Suprapubic skin (tissue), 4 donors: Measurements from ENCODE around the gene SERPINA9. TPM values are rescaled to one million over a fixed set of nuclear protein-coding genes. Genes with fewer than 3 reads are reported as not detected.

ENCODE experiments used
- DNase-seq, 2 donors: peaks; one replicate each; pipeline ENCODE4 v3.0.0-alpha.2; 2019; ENCODE audit warnings: low spot score in 2 of 2
- H3K27ac ChIP-seq: fragments of 200-600 bp; sonication (generic); one replicate; pipeline ENCODE4 v1.5.1; 2019
- H3K27me3 ChIP-seq: fragments of 200-600 bp; sonication (generic); one replicate; pipeline ENCODE4 v1.5.1; 2019
- H3K36me3 ChIP-seq: fragments of 200-600 bp; sonication (generic); one replicate; pipeline ENCODE4 v1.5.1; 2019
- H3K4me1 ChIP-seq: fragments of 200-600 bp; sonication (generic); one replicate; pipeline ENCODE4 v1.5.1; 2019
- H3K4me3 ChIP-seq: fragments of 200-600 bp; sonication (generic); one replicate; pipeline ENCODE4 v1.5.1; 2019; ENCODE audit warnings: mild to moderate bottlenecking
- H3K9me3 ChIP-seq: fragments of 200-600 bp; sonication (generic); one replicate; pipeline ENCODE4 v1.5.1; 2019
- CTCF ChIP-seq, 2 donors: fragments of 200-600 bp in 1 of 2; fragments of 450-650 bp in 1 of 2; sonication (generic) in 1 of 2; IDR thresholded peaks; one replicate each; pipeline ENCODE4 v1.5.1; 2016 to 2019; ENCODE audit warnings: antibody characterized with exemption in 2 of 2, mild to moderate bottlenecking in 1 of 2, moderate library complexity in 1 of 2
- EP300 ChIP-seq: sonication (generic); formaldehyde crosslinking; IDR thresholded peaks from one replicate; pipeline ENCODE4 v1.6.1; 2017; ENCODE audit warnings: antibody characterized with exemption
- POLR2A ChIP-seq, 2 donors: fragments of 450-650 bp; IDR thresholded peaks; one replicate each; pipeline ENCODE4 v1.6.1; 2017; ENCODE audit warnings: antibody characterized with exemption in 2 of 2, mild to moderate bottlenecking in 2 of 2, moderate library complexity in 2 of 2
- POLR2AphosphoS5 ChIP-seq, 3 donors: sonication (generic); formaldehyde crosslinking; IDR thresholded peaks; one replicate each; pipeline ENCODE4 v1.6.1; 2017; ENCODE audit warnings: antibody characterized with exemption in 3 of 3
- WGBS: methylation state at CpG from one replicate; pipeline ENCODE4 v1.1.5; 2018; 5-methylcytosine and 5-hydroxymethylcytosine counted together
- total RNA-seq, 4 donors: library from RNA; depleted of rRNA; stranded (reverse); fragments of >200 nt; gene quantifications; one replicate each; pipeline ENCODE4 v1.1.0, GENCODE V29; 2016

The SERPINA9 gene
- total RNA-seq, 4 donors from 2014 or later, result 1.8 to 11.0 (median 6.2) TPM

- no peaks in the 10 kb centered on the region for H3K36me3 ChIP-seq
- H3K27ac ChIP-seq, result no peak overlapping the region
- no peak overlapping the region for H3K4me3 ChIP-seq
- H3K27me3 ChIP-seq, result no peaks in the 10 kb centered on the region
- DNase-seq, result no peak
- H3K9me3 ChIP-seq, result peaks cover 10% of the 10 kb centered on the region
- WGBS, result 63% methylated on average over 4 of the region's 5 CpGs
- no peak for TF ChIP-seq EP300
- TF ChIP-seq CTCF (IDR thresholded peaks at IDR 0.05), result no peak
- no peak for TF ChIP-seq POLR2AphosphoS5 (IDR thresholded peaks at IDR 0.05)
- TF ChIP-seq POLR2A (IDR thresholded peaks at IDR 0.05), result no peak
- H3K4me1 ChIP-seq, result peaks cover 8% of the 10 kb centered on the region
These were observed 5.6 kb upstream of the SERPINA9 start for GRCh38 chr14:94481468-94482131.

GRCh38 chr14:94480809-94481208 is 4.8 kb upstream of the SERPINA9 start:
- no peaks in the 10 kb centered on the region for H3K27me3 ChIP-seq
- DNase-seq, result peak in 1 of 2 donors; percentile 4
- WGBS, result 21% methylated on average over 2 of the region's 2 CpGs
- H3K36me3 ChIP-seq, result no peaks in the 10 kb centered on the region
- H3K4me1 ChIP-seq, result peaks cover under 1% of the 10 kb centered on the region
- TF ChIP-seq CTCF (IDR thresholded peaks at IDR 0.05) (no peak), POLR2A (IDR thresholded peaks at IDR 0.05) (no peak), POLR2AphosphoS5 (IDR thresholded peaks at IDR 0.05) (no peak), EP300 (no peak)
- H3K27ac ChIP-seq, result no peak overlapping the region
- no peak overlapping the region for H3K4me3 ChIP-seq
- peaks cover 10% of the 10 kb centered on the region for H3K9me3 ChIP-seq

GRCh38 chr14:94478420-94478819 is 2.4 kb upstream of the SERPINA9 start:
- H3K4me1 ChIP-seq, result no peaks in the 10 kb centered on the region
- no peaks in the 10 kb centered on the region for H3K27me3 ChIP-seq
- no peak overlapping the region for H3K4me3 ChIP-seq
- H3K27ac ChIP-seq, result no peak overlapping the region
- no peak for TF ChIP-seq POLR2A (IDR thresholded peaks at IDR 0.05)
- no peak for TF ChIP-seq EP300
- TF ChIP-seq POLR2AphosphoS5 (IDR thresholded peaks at IDR 0.05), result no peak
- TF ChIP-seq CTCF (IDR thresholded peaks at IDR 0.05), result no peak
- no peaks in the 10 kb centered on the region for H3K36me3 ChIP-seq
- no peak for DNase-seq
- H3K9me3 ChIP-seq, result peaks cover 10% of the 10 kb centered on the region

- Histone ChIP-seq H3K4me1 (no peaks in the 10 kb centered on the region), H3K27ac (no peak overlapping the region), H3K9me3 (peaks cover 10% of the 10 kb centered on the region), H3K36me3 (no peaks in the 10 kb centered on the region), H3K4me3 (no peak overlapping the region), H3K27me3 (no peaks in the 10 kb centered on the region)
- 84% methylated on average over 7 of the region's 7 CpGs for WGBS
- TF ChIP-seq CTCF (IDR thresholded peaks at IDR 0.05), result no peak
- no peak for TF ChIP-seq POLR2A (IDR thresholded peaks at IDR 0.05)
- no peak for TF ChIP-seq POLR2AphosphoS5 (IDR thresholded peaks at IDR 0.05)
- TF ChIP-seq EP300, result no peak
- DNase-seq, result peak in 1 of 2 donors; percentile 61
These were observed 1.4 kb downstream of the SERPINA9 start for GRCh38 chr14:94474581-94475031.

- no peak overlapping the region for H3K27ac ChIP-seq
- no peaks in the 10 kb centered on the region for H3K36me3 ChIP-seq
- H3K27me3 ChIP-seq, result no peaks in the 10 kb centered on the region
- DNase-seq, result peak in 1 of 2 donors; percentile 40
- WGBS, result 87% methylated on average over 13 of the region's 16 CpGs
- H3K4me3 ChIP-seq, result no peak overlapping the region
- H3K4me1 ChIP-seq, result no peaks in the 10 kb centered on the region
- peaks cover 5% of the 10 kb centered on the region for H3K9me3 ChIP-seq
- no peak for TF ChIP-seq EP300
- no peak for TF ChIP-seq POLR2A (IDR thresholded peaks at IDR 0.05)
- no peak for TF ChIP-seq CTCF (IDR thresholded peaks at IDR 0.05)
- TF ChIP-seq POLR2AphosphoS5 (IDR thresholded peaks at IDR 0.05), result no peak
These were observed 2.2 kb downstream of the SERPINA9 start for GRCh38 chr14:94473666-94474410.
